Adrenal gland (tissue), 5 donors: ENCODE measurements around the gene ARHGEF3.

ENCODE experiments used
- POLR2A ChIP-seq, 2 donors: fragments of 450-650 bp; IDR thresholded peaks; one replicate each; pipeline ENCODE4 v1.6.1; 2017; ENCODE audit warnings: antibody characterized with exemption in 2 of 2, mild to moderate bottlenecking in 2 of 2, moderate library complexity in 1 of 2
- TF ChIP-seq, protein P1 (sequence below), 6 experiments: fragments of 450-650 bp in 4 of 6; fragments of 200-600 bp in 2 of 6; sonication (generic) in 1 of 6; IDR thresholded peaks; 1 replicate in 5 of 6; 2 replicates in 1 of 6; pipeline versions ENCODE4 v1.5.1 to v1.8.0; 2016 to 2021; ENCODE audit warnings: antibody characterized with exemption in 6 of 6, mild to moderate bottlenecking in 2 of 6, moderate library complexity in 1 of 6
- donor health status: DM: no; HTN: no; CAD: no.

DNA sequence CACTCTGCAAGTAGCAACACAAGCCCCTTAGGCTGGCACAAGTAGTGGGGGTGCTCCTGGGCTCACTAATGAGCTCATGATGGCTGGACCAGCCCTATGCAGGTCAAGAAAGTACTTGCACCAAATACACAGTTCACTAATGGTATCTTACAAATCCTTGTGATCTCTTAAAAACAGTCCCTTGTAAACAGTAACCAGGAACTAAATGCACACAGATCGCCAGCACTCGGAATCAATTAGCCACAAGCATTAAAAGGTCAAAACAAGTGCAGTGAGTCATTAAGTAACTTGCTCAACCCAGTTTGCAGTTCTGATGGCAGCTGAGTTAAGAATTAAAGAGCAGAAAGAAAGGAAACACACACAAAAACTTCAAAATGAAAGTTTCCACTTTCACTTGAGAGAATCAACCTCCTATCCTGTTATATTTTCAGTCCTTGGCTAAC is 43.2 kb downstream of the ARHGEF3 start:
- TF ChIP-seq, protein P1, sequence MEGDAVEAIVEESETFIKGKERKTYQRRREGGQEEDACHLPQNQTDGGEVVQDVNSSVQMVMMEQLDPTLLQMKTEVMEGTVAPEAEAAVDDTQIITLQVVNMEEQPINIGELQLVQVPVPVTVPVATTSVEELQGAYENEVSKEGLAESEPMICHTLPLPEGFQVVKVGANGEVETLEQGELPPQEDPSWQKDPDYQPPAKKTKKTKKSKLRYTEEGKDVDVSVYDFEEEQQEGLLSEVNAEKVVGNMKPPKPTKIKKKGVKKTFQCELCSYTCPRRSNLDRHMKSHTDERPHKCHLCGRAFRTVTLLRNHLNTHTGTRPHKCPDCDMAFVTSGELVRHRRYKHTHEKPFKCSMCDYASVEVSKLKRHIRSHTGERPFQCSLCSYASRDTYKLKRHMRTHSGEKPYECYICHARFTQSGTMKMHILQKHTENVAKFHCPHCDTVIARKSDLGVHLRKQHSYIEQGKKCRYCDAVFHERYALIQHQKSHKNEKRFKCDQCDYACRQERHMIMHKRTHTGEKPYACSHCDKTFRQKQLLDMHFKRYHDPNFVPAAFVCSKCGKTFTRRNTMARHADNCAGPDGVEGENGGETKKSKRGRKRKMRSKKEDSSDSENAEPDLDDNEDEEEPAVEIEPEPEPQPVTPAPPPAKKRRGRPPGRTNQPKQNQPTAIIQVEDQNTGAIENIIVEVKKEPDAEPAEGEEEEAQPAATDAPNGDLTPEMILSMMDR (IDR thresholded peaks at IDR 0.05), result no peak
- no peak for TF ChIP-seq POLR2A (IDR thresholded peaks at IDR 0.05)
